Measurements from ENCODE around the gene NAB2. TPM values are rescaled to one million over a fixed set of nuclear protein-coding genes. Genes with fewer than 3 reads are reported as not detected.

Gene NAB2
- total and polyA plus RNA-seq, 9 of the 15 experiments (the other 6 are each of a cell fraction or from before 2014, with no cell fraction given), result 0.45 to 40.9 (median 20.4) TPM

GRCh38 chr12:57088354-57089270 is at the start of gene NAB2 (continued):
- TF ChIP-seq USF1 (CRISPR knock-in tag; IDR thresholded peaks at IDR 0.05) (peak; percentile 87), CCNT2 (IDR thresholded peaks at IDR 0.05; ENCODE audit: borderline replicate concordance, extremely low read depth, insufficient read length, low read depth, low read length) (peak; percentile 38), ZNF165 (CRISPR knock-in tag; IDR thresholded peaks at IDR 0.05; ENCODE audit: borderline replicate concordance) (0 out of 2 replicates have a peak, but pooled peaks have one; percentile 12), SRSF1 (IDR thresholded peaks at IDR 0.05; ENCODE audit: low read depth, low read length) (no peak), POLR2AphosphoS5 (IDR thresholded peaks at IDR 0.05; ENCODE audit: control insufficient read depth, insufficient read depth, low read depth, low read length) (peak; percentile 53; the same call in 1 of the 2 replicates), GMEB1 (CRISPR knock-in tag; IDR thresholded peaks at IDR 0.05) (peak; percentile 68), YY1 (IDR thresholded peaks at IDR 0.05; ENCODE audit: borderline replicate concordance in 1 of 3, control insufficient read depth in 1 of 3, extremely low read depth in 1 of 3, insufficient read depth in 3 of 3, insufficient read length in 1 of 3, insufficient replicate concordance in 2 of 3, low read depth in 1 of 3, low read length in 2 of 3) (peak in 1 of 3 experiments; percentile 58), MGA (IDR thresholded peaks at IDR 0.05) (peak; percentile 96), KDM4B (IDR thresholded peaks at IDR 0.05; ENCODE audit: borderline replicate concordance in 2 of 2, low read depth in 1 of 2) (no peak)

Data from K562 (cell line).